ENCODE results near the gene SYT1.

Gene SYT1

DNA sequence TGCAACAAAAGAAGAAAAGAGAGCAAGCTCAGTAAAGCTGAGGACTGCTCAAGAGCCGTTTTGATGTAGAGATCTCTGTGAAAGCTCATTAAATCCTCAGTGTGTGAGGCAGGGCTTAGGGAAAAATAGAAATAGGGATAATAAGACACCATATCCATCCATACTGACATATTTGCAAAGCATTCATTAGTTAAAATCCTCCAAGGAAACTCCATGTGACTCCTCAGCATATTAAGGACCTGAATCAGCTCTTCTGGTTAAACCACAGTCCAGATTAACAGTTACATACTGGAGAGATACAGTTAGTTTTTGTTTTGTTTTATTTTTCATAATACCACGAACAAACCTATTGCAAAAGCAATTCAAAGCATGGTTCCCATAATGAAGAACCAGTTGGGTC, 538.0 kb downstream of the SYT1 start:
- H3K9ac ChIP-seq (ENCODE audit: low read depth, low read length) = no peak overlapping the region
- no peak overlapping the region for H3K27ac ChIP-seq (ENCODE audit: low read depth, low read length)
- H3K9me3 ChIP-seq (ENCODE audit: insufficient read depth, low read depth, low read length) = no peaks in the 10 kb centered on the region
- WGBS = 82% methylated on average over 2 of the region's 2 CpGs
- peaks cover 20% of the 10 kb centered on the region for H3K4me1 ChIP-seq (ENCODE audit: insufficient read depth, low read length)
- H3K36me3 ChIP-seq (ENCODE audit: insufficient read depth, low read length) = no peaks in the 10 kb centered on the region
- no peaks in the 10 kb centered on the region for H3K27me3 ChIP-seq (ENCODE audit: insufficient read depth, low read length)
- no peak overlapping the region for H3K4me3 ChIP-seq (ENCODE audit: low read length)

- Histone ChIP-seq H3K4me3 (ENCODE audit: low read length) (no peak overlapping the region), H3K9ac (ENCODE audit: low read depth, low read length) (no peak overlapping the region), H3K36me3 (ENCODE audit: insufficient read depth, low read length) (no peaks in the 10 kb centered on the region), H3K9me3 (ENCODE audit: insufficient read depth, low read depth, low read length) (no peaks in the 10 kb centered on the region), H3K27ac (ENCODE audit: low read depth, low read length) (no peak overlapping the region), H3K27me3 (ENCODE audit: insufficient read depth, low read length) (no peaks in the 10 kb centered on the region), H3K4me1 (ENCODE audit: insufficient read depth, low read length) (peaks cover 42% of the 10 kb centered on the region)
- WGBS = 89% methylated on average over 1 of the region's 1 CpG
These were observed 542.4 kb downstream of the SYT1 start for GRCh38 chr12:79406993-79407392.

- Histone ChIP-seq H3K27ac (ENCODE audit: low read depth, low read length) (peak overlapping the region; percentile 72), H3K36me3 (ENCODE audit: insufficient read depth, low read length) (no peaks in the 10 kb centered on the region), H3K9me3 (ENCODE audit: insufficient read depth, low read depth, low read length) (no peaks in the 10 kb centered on the region), H3K4me3 (ENCODE audit: low read length) (no peak overlapping the region), H3K9ac (ENCODE audit: low read depth, low read length) (peak overlapping the region; percentile 60; the same call in 1 of the 2 replicates), H3K27me3 (ENCODE audit: insufficient read depth, low read length) (no peaks in the 10 kb centered on the region), H3K4me1 (ENCODE audit: insufficient read depth, low read length) (peaks cover 32% of the 10 kb centered on the region)
- WGBS = 63% methylated on average over 6 of the region's 6 CpGs
These were observed 543.4 kb downstream of the SYT1 start for GRCh38 chr12:79407671-79408622.

GRCh38 chr12:79408689-79409088, 544.1 kb downstream of the SYT1 start:
- peaks cover 25% of the 10 kb centered on the region for H3K4me1 ChIP-seq (ENCODE audit: insufficient read depth, low read length)
- H3K27ac ChIP-seq (ENCODE audit: low read depth, low read length) = peak overlapping the region; percentile 72
- peak overlapping the region; percentile 60; the same call in 1 of the 2 replicates for H3K9ac ChIP-seq (ENCODE audit: low read depth, low read length)
- WGBS = 88% methylated on average over 3 of the region's 3 CpGs
- H3K9me3 ChIP-seq (ENCODE audit: insufficient read depth, low read depth, low read length) = no peaks in the 10 kb centered on the region
- H3K4me3 ChIP-seq (ENCODE audit: low read length) = no peak overlapping the region
- H3K36me3 ChIP-seq (ENCODE audit: insufficient read depth, low read length) = no peaks in the 10 kb centered on the region
- H3K27me3 ChIP-seq (ENCODE audit: insufficient read depth, low read length) = no peaks in the 10 kb centered on the region

DNA sequence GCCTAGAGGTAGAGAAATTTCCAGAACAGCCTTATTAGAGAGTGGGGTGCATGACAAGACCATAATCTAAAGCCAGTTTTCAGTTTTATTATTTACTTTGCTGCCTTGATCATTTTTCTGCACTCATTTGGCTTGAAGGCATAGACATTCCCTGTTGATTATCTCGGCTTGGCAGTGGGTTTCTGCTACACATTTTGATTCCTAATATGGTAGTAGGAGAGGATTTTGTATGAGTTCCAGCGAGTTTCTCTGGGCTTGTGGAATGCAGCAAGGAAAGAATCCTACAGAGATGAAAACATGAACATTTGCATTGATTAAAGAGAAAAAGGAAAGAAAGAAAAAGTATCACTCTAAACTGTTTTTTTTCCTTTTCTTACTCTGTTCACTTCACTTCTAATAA, 545.0 kb downstream of the SYT1 start:
- Histone ChIP-seq H3K36me3 (ENCODE audit: insufficient read depth, low read length) (no peaks in the 10 kb centered on the region), H3K4me1 (ENCODE audit: insufficient read depth, low read length) (peaks cover 23% of the 10 kb centered on the region), H3K27ac (ENCODE audit: low read depth, low read length) (peak overlapping the region; percentile 72), H3K9me3 (ENCODE audit: insufficient read depth, low read depth, low read length) (no peaks in the 10 kb centered on the region), H3K4me3 (ENCODE audit: low read length) (no peak overlapping the region), H3K9ac (ENCODE audit: low read depth, low read length) (peak overlapping the region; percentile 60; the same call in 1 of the 2 replicates), H3K27me3 (ENCODE audit: insufficient read depth, low read length) (no peaks in the 10 kb centered on the region)
- WGBS = 43% methylated on average over 2 of the region's 2 CpGs

GRCh38 chr12:79411791-79412190, 547.2 kb downstream of the SYT1 start:
- no peaks in the 10 kb centered on the region for H3K9me3 ChIP-seq (ENCODE audit: insufficient read depth, low read depth, low read length)
- H3K27me3 ChIP-seq (ENCODE audit: insufficient read depth, low read length) = no peaks in the 10 kb centered on the region
- H3K4me3 ChIP-seq (ENCODE audit: low read length) = no peak overlapping the region
- WGBS = 98% methylated on average over 3 of the region's 3 CpGs
- peaks cover 36% of the 10 kb centered on the region for H3K4me1 ChIP-seq (ENCODE audit: insufficient read depth, low read length)
- no peak overlapping the region for H3K9ac ChIP-seq (ENCODE audit: low read depth, low read length)
- H3K27ac ChIP-seq (ENCODE audit: low read depth, low read length) = no peak overlapping the region
- no peaks in the 10 kb centered on the region for H3K36me3 ChIP-seq (ENCODE audit: insufficient read depth, low read length)

DNA sequence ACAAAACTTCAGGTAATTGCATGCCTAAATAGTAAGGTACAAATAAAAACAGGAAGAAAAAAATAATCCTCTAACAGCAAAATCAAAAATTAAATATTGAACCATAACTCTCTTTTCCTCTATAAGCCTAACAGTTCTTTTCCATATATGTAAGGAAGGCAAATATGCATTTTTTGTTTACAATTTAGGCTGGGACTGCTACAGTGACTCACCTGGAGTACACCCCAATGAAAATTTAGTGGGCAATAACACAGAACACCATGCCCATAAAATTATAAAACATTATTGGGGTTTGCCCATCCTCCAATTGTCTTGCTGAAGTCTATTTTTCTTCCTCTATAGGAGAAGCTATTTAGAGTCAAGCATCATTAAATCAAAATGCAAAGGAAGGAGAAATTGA, 549.2 kb downstream of the SYT1 start:
- Histone ChIP-seq H3K9ac (ENCODE audit: low read depth, low read length) (no peak overlapping the region), H3K4me1 (ENCODE audit: insufficient read depth, low read length) (peaks cover 29% of the 10 kb centered on the region), H3K9me3 (ENCODE audit: insufficient read depth, low read depth, low read length) (no peaks in the 10 kb centered on the region), H3K27me3 (ENCODE audit: insufficient read depth, low read length) (no peaks in the 10 kb centered on the region), H3K36me3 (ENCODE audit: insufficient read depth, low read length) (no peaks in the 10 kb centered on the region), H3K27ac (ENCODE audit: low read depth, low read length) (no peak overlapping the region), H3K4me3 (ENCODE audit: low read length) (no peak overlapping the region)

- Histone ChIP-seq H3K9ac (ENCODE audit: low read depth, low read length) (no peak overlapping the region), H3K4me3 (ENCODE audit: low read length) (no peak overlapping the region), H3K27me3 (ENCODE audit: insufficient read depth, low read length) (no peaks in the 10 kb centered on the region), H3K9me3 (ENCODE audit: insufficient read depth, low read depth, low read length) (no peaks in the 10 kb centered on the region), H3K36me3 (ENCODE audit: insufficient read depth, low read length) (no peaks in the 10 kb centered on the region), H3K27ac (ENCODE audit: low read depth, low read length) (no peak overlapping the region), H3K4me1 (ENCODE audit: insufficient read depth, low read length) (peaks cover 24% of the 10 kb centered on the region)
- WGBS = 96% methylated on average over 2 of the region's 2 CpGs
These were observed 549.7 kb downstream of the SYT1 start for GRCh38 chr12:79414252-79414651.

DNA sequence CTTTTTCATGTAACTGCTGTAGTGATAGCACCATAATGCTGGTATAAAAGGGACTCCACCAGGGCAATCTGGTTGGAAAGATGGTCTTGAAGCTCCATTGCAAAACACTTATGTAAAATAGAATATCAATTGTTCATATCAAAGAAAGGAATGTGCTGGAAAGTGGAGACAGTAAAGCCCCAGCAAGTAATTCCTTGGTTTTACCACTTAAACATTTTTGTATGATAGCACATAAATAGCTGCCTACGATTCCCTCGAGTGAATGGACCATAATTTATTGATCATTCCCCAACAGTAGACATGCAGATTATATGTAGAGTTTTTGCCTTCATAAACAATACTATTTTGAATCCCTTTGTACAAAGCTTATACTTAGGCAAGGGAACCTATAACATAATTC, 550.7 kb downstream of the SYT1 start:
- Histone ChIP-seq H3K4me1 (ENCODE audit: insufficient read depth, low read length) (peaks cover 14% of the 10 kb centered on the region), H3K27me3 (ENCODE audit: insufficient read depth, low read length) (no peaks in the 10 kb centered on the region), H3K9ac (ENCODE audit: low read depth, low read length) (0 out of 2 replicates have a peak overlapping the region, but pooled peaks have one; percentile 0), H3K36me3 (ENCODE audit: insufficient read depth, low read length) (no peaks in the 10 kb centered on the region), H3K9me3 (ENCODE audit: insufficient read depth, low read depth, low read length) (no peaks in the 10 kb centered on the region), H3K27ac (ENCODE audit: low read depth, low read length) (peak overlapping the region; percentile 52), H3K4me3 (ENCODE audit: low read length) (no peak overlapping the region)
- 100% methylated on average over 2 of the region's 2 CpGs for WGBS

DNA sequence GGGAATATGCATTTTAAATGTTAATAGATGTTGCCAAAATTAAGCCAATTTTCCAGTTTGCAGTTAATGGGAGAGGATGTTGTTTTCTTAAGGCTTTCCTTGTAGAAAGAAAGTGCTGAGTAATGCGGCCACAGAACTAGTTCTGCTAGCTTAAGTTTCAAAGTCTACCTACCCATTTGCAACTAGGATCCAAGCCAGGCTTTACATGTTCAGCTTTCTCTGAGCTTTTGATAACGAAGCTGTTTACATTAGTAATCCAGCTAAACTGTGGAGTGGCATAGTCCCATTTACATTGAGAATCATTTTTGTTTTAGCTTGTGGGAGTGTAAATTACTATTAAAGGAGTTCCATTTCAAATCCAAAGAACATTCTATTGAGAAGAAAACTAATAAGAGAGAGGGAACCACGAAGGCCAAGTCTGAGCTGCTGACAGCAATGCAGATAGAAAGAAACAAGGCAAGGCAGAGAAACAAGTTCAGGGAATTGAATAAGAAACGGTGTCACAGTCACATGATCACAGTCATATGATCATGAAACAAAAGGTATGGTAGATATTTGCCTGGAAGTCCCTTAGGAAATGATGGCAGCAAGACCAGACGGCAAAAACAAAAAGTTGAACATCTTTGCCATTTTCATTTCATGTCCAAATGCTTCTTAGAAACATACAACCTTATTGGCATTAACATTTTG, 551.3 kb downstream of the SYT1 start:
- 73% methylated on average over 5 of the region's 5 CpGs for WGBS
- peak overlapping the region; percentile 0; the same call in 1 of the 2 replicates for H3K9ac ChIP-seq (ENCODE audit: low read depth, low read length)
- no peaks in the 10 kb centered on the region for H3K36me3 ChIP-seq (ENCODE audit: insufficient read depth, low read length)
- peak overlapping the region; percentile 52 for H3K27ac ChIP-seq (ENCODE audit: low read depth, low read length)
- no peaks in the 10 kb centered on the region for H3K9me3 ChIP-seq (ENCODE audit: insufficient read depth, low read depth, low read length)
- H3K4me3 ChIP-seq (ENCODE audit: low read length) = no peak overlapping the region
- H3K4me1 ChIP-seq (ENCODE audit: insufficient read depth, low read length) = peaks cover 20% of the 10 kb centered on the region
- no peaks in the 10 kb centered on the region for H3K27me3 ChIP-seq (ENCODE audit: insufficient read depth, low read length)

DNA sequence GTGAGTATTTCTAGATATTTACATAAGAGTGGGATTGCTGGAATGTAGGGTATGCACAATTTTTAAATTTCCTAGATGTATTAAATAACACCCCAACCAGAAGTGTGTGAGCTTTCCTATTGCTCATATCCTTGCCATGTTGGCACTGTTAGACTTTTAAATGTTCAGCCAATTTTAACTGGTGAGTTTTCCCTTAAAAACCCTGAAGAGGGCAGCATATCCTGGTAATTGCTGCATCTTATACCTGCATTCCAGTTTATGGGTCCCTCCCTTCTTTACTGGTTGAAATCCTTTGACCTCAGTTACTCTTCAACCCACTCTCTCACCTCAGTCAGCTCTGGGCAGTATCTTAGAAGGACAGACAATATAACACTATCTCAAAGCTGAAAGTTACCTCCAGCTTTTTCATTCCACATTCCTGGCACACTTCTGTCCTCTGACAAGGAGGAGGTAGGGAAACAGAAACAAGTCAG, 555.6 kb downstream of the SYT1 start:
- no peaks in the 10 kb centered on the region for H3K9me3 ChIP-seq (ENCODE audit: insufficient read depth, low read depth, low read length)
- no peaks in the 10 kb centered on the region for H3K27me3 ChIP-seq (ENCODE audit: insufficient read depth, low read length)
- H3K27ac ChIP-seq (ENCODE audit: low read depth, low read length) = no peak overlapping the region; the same call in 1 of the 2 replicates
- no peaks in the 10 kb centered on the region for H3K36me3 ChIP-seq (ENCODE audit: insufficient read depth, low read length)
- H3K9ac ChIP-seq (ENCODE audit: low read depth, low read length) = no peak overlapping the region
- no peak overlapping the region for H3K4me3 ChIP-seq (ENCODE audit: low read length)
- peaks cover 54% of the 10 kb centered on the region for H3K4me1 ChIP-seq (ENCODE audit: insufficient read depth, low read length)
